HG03159 (cell line): ENCODE results near the gene MED27.

Experiments used
- ATAC-seq: cut with Tn5 transposase; IDR thresholded peaks from one replicate; pipeline ENCODE4 v1.9.1; 2021; ENCODE audit warnings: mild to moderate bottlenecking, moderate library complexity; ENCODE audit not compliant: unreplicated experiment

Gene MED27

DNA sequence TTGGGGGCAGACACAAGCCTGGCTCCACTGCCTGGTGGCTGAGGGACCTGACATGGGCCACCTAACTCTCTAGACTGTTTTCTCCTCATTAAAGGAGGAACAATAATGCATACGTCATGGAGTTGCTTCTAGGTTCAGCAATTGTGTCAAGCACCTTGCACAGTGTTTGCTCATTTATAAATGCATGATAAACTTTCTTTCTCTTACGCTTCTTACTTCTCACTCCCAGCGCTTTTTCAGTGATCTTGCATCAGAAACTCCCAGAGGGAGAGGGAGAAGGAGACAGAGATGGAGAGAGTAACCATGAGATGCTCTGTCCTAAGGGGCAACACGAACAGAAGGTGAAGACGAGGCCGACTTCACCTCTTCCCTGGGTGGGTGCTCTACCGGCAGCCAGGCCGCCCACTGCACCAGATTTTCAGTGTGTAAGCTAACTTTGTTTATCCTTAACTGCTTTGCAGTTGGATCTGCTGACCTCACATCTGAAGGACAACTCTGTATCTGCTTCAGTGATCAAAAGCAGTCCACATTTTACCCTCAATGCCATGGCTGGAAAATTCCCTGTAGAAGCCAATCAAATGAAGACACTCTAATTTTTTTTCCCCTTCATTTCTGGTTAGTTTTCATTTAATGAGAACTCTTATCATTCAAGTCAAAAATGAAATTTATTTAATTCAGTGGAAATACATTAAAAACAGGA is 35.3 kb downstream of the MED27 start:
- no peak for ATAC-seq

DNA sequence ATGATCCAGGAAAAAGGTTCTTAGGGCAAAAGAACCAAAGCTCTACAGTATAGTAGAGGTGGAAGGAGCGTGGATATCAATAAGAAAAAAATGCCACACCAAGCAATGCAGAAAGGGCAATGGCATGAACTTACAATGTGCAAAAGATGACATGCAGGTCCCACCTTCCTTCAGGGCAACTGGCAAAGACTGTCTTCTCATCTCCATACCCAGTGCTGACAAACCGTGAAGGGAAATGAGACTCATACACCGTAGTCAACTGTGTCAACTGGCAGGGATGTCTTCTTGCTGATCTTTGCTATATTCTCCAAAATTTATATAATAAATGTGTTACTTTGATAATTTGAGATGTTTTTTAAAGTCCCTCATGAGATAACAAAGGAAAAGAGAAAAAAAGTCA is 36.0 kb downstream of the MED27 start:
- ATAC-seq: no peak

DNA sequence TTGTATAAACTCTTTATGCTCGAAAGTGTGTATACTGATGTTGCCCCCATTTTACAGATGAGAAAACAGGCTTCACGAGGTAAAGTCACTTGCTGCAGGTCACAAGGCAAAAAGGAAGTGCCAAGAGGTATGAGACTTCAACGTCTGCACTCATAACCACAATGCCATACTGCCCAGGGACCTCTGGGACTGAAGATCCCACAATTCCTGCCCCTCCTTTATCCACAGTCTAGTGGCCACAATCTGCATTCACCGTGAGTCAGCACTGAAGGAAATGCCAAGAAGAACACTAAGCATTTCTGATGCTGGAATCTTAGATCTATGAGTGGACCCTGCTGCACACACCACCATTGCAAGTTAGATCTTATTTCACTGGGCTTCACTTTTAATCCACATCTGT is 37.3 kb downstream of the MED27 start:
- no peak for ATAC-seq

DNA sequence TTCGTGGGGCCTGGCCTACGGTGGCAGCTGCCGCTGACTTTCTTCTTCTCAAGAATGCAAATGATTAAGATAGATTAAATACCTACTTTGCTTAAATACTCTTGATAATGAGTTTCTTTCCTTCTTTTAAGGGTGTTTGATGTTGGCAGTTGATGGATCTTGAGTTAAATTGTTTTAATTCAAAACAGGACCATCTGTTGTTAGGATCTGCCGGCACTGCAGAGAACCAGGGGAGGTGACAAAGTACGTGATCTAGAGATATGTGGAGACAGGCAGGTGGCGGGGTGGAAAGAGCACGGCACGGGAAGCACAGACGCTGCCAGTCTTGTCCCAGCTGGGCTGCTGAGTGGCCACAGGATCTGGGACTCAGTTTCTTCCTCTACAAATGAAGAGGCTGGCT is 37.9 kb downstream of the MED27 start:
- ATAC-seq: no peak

DNA sequence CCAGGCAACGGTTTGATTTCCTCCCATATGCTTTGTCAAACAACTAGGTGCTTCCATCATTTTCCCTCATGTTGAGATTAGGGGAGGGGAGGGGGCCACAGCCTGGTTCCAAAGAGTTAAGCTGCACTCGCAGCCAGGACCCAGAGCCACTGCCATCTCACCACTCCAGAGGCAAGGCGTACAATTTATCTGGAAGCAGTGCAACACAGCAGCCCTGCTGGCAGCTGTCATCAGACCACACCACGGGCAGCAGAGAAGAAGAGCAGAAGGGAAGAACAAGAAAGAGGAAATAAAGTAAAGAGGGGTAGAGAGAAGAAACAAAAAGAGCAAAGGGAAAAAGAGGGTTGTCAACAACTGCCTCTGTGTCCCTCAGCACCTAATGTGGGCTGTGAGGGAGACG is 38.9 kb downstream of the MED27 start:
- ATAC-seq: no peak

DNA sequence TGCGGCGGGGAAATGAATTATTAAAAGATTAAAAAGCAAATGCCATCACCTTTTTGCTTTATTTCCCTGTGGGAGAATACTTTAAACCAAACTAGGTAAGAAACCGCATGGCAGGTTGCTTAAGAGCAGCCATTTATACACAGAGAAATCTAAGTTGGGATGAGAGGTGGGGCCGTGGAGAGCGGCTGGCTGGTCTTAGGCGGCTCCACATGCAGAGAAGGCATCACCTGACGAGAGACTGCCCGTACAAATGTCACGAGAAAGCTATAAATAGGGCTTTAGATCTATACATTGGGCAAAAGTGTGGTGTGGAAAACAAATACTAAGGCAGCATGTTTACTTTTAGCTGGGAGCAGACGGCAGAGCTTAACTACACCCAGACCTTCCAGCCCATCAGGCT is 39.4 kb downstream of the MED27 start:
- no peak for ATAC-seq

DNA sequence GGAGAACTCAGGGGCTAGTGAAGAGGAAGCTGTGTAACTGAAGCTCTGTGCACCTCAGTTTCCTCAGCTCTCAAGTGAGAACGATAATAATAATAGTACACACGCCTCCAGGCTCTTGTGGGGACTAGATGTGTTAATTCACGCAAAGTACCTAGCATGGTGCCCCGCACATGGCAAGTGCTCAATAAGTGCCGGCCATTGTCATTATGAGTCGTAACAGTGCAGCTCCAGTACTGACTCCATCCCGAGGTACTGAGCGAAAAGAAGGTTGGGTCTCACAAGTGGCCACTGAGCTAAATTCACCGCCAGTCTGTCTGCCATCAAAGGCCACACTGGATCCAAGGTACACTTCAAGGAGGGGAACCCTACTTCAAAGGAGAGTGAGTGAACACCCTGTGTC is 40.4 kb downstream of the MED27 start:
- no peak for ATAC-seq

DNA sequence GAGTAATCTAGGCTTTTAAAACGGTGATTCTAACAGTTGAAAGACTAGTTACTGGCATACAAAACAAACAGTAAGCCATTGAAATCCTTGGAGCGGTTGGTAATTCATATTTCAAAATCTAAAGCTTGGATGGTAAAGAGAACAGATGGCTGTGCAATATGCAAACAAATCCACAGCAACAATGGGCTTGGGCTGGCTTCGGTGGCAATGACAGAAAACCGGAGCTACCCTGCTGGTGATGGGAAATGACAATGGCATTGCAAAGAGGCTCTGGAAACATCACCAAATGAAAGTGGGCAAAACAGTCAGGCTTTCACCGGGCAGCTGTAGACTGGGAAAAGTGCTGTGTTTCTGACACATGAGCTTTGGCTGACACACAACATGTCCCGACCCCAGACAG is 42.2 kb downstream of the MED27 start:
- ATAC-seq: no peak

DNA sequence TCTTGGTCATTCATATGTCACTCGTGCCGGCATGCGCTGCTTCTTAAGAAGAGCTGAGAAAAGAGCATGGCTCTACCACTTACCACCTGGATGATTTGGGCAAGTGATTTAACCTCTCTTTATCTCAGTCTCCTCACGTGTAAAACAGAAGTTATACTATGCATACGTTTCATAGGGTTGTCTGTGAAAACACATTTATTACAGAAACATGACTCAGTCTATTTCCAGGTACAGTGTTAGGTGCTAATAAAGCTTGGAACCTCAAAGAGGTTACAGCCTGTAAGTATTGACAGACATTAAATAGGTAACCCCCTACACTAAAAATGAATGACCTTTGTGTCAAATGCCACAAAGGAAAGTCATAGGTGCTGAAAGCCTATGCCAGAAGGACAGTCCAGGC is 43.1 kb downstream of the MED27 start:
- ATAC-seq: no peak

DNA sequence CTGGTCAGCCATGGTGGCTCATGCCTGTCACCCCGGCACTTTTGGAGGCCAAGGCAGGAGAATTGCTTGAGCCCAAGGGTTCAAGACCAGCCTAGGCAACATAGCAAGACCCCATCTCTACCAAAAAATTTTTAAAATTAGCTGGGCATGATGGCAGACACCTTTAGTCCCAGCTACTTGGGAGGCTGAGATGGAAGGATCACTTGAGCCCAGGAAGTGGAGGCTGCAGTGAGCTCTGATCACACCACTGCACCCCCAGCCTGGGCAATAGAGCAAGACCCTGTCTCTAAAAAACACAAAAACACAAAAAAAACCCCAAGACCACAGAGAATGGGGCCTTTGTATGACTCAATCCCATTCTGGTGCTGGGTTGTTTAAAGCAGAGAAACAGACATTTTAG is 44.0 kb downstream of the MED27 start:
- no peak for ATAC-seq

DNA sequence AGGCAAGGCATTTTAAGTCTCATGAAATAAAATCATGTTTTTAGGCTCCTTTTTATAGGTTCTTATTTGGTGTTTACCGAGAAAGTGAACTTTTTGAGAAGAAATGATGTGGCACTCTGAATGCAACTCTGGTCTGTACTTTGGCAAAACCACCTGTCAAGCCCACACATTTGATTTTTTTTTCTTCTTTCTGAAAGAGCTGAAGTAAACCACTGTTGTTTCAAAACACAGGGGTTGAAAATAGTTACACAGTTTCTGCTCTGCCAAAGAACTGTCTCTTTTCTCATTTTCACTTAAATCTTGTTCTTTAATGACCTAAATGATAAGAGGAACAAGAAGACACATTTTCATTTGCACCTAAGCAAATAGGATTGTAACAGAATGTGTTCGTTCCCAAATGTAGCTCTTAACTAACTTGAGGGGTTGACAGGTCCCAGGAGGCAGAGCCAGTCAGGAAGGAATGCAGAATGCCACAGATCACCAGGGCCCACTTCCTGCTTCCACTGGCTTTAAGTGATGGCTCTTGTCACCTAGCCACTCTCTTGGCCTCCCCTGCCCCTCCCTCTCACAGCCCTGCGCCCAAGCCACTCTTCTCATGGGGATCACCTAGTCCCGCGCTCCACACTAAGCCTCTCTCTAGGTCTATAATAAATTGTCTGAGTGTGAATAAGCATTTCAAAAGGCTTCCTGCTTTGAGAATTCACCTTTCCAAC is 47.3 kb downstream of the MED27 start:
- no peak for ATAC-seq

DNA sequence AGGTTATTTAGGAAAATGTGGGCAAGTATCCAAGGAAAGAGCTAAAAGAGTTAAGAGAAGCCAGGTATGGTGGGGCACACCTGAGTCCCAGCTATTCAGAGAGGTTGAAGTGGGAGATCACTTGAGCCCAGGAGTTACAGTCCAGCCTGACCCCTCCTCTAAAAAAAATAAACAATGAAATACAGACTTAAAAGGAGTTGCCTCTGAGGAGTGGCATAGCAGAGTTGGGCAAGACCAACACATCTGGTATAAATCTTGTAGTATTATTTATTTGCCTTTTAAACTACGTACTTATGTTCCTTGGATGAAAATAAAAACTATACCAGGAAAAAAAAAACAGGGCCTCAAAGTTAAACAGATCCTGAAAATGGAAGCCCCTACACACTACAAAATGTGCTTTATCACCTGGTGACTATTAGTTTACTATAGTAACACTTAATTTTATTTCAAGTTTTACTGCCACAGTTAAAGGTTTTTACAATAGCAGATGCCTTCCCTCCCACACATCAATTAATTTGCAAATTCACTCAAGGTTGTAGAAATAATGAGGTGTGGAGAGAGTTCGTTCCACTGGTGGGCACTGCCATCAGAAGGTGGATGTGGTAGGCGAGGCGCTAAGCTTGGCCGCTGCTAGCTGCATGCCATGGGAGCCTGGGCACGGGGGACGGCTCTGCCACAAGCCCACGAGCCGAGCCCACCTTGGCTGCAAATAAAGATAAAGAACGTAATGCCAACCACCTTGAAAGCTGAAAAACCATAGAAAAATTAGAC is 48.0 kb downstream of the MED27 start:
- no peak for ATAC-seq

DNA sequence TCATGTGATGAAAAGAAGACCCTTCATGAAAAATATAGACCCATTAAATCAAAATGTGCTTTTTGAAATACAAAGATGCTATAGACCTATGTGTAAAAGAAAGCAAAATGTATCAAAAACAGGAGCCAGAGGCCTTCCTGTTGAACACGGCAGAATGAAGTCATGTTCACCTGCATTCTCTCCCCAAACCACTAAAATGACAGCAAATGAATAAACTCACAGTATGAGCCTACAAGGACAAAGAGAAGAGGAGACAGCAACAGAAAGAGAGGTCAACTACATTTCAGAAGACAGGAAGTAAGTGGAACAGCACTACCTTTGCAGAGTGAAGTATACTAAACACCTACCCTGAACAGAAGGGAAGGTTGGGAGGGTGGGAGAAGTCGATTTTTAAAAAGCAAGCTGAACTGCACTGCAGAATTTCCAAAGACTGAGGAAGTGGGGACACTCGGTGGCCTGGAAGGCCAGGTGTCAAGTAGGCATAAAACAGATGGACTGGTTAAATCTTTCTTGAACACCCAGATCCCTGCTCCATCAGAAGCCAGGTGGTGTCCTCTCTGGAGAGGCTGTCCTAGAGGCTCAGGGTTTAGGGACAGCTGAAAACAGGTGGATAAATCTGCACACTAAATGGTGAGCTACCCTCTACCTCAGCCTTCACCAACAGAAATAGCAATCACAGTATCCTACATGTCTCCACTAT is 48.9 kb downstream of the MED27 start:
- no peak for ATAC-seq

DNA sequence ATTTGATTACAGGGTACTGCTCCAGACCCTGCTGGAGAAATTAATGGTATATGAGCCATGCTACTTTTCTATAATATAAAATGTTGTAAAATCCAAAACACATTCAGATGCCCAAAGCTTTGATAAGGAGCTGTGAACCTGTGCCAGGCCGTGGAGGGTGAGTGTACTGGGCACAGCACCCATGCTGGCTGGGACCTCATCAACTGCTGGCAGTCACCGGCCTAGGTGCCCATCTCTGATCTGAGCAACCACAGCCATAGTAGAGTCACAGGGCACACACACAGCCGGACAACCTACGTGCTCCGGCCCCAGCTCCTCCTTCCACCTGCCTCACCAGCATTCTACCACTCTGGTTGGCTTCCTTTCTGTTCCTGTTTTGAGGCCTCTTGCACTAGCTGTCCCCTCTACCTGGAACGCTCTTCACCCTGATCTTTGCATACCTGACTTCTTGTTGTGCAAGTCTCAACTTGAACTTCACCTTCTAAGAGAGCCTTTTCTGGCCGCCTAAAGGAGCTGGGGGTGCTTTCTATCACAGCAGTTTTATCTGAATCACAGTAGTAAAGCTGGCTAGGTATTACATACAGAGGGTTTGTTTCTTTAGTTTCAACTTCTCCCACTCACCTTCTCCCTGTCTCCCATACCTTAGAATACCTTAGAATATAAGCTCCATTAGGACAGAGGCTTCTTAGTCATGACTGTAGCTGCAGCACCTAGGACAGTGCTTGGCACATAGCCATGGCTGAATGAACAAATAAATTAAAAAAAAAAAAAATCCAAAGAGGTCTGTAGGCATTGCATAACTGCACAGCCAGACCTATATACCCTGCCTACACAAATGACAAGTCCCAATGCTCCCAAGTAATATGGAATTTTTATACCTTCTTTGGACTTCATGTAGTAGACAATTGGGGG is 51.7 kb downstream of the MED27 start:
- no peak for ATAC-seq

DNA sequence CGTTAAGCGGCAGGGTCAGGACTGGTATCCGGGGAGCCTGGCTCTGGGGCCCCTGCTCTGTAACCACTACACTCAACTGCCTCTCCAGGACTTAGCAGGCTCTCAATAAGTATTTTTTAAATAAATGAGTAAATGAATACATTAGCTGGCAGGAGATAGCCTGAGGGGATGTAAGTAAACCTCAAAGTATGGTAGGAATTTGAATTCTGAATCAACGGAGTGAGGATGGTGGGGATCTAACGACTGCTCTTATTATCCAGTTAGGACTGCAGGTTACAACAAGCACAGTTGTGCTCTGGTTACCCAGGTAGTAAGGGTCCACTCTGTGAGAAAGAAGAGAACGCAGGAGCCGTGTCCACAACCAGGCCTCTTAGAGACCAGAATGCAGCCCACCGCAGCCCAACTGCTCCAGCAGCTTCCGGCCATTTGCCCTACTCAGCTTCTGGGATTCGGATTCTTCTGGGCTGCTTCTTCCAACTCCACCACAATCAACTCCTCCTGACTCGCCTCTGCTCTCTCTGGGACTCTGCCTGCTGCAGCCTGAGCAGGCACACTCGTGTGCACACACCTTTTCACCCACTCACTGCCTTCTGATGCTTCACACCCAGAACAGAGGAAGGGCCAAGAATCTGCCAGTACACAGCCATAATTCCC is 52.6 kb downstream of the MED27 start:
- no peak for ATAC-seq

DNA sequence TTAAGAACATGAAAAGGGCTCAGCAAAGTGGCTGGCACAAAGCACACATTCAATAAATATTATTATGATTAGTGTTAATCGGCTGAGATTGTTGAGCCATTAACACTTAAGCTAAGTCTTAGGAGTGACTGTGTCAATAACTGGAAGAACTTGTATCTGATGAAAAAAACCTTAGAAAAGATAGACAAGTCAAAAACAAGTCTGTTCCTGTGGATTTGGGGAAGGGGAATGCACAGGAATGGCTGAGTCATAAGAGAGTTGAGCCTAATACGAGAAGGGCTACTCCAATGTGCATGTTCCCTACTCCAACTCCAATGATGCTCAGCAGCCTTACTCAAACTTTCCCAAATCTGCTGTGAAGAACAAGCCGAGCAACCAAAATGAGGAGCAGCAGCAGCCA is 53.9 kb downstream of the MED27 start:
- no peak for ATAC-seq

DNA sequence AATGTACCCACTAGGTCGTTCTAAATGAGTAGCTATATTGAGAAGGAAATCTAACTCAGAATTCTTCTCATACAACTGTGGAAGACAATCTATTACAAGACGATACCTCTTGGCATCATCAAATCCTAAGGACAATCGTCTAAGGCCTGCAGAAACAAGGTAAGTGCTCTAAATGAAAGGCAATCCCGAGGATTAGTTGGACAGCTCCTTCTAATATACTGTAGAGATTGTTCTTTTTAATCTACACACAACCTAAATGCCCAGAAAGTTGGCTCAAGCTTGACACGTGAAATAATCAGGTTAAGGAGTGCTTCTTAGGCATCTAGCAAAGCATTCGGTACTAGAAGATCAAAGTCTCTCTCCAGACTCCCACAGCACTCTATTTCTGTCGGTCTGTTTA is 55.1 kb downstream of the MED27 start:
- no peak for ATAC-seq

DNA sequence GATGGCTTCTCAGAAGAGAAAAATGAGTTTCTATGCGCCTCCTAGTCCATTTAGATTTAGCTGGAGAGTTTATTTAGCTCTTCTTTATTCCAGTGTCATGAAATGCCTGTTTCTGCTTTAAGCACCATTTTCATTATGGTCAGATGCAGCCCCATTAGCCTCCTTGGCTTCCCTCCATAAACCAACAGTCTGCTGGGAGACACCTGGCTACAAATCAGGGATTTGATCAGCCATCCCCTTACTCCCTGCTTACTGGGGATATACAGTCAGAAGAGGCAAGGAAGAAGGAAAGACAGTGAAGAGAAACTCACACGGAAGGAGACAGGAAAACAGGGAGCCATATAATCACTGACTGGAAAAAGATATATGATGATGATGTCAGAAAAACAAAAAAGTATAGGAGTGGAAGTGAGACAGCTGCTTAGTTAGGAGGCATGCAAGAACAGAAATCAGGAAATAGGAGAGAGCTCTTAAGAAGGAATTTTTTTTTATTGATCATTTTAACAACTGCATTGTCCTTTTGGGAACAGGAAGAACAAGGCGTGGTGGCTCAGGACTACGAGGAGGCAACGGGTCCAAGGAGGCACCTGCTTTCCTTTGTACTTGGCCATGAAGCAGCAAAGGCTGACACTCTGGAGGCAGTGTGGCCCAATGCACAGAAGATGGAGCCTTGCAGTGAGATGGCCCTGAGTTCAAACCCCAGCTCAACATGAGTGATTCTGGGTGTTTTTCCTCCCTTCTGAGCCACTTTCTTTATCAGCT is 56.1 kb downstream of the MED27 start:
- ATAC-seq: no peak

DNA sequence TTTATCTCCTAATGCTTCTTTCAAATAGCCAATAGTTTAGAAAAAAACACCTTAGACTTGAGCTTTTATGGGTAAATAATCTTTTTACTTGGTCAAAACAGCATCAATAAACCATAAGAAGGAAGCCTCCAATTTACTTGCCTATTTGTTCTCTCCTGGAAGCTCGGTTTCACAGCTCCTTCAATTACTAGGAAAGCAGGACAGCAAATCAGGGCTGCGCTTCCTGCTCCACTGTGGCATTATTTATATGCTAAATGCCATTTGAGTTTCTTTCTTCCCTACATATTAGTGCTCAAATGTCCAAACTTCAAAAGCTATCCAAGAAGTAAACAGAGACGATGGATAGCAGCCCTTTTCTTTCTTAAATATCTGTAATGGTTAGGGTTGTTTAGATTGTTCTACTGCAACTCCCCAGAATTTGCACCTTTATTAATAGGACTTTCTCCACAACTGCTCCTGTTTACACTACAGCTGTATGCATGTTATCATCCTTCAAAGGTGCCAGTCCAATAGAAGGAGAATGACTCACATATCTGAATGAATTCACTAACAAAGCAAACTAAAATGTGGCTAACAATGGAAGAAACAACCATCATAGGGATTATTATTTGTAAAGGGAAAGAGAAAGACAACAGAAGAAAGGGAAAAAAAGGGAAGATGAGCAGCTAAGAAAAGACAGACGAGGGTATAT is 58.7 kb downstream of the MED27 start:
- ATAC-seq: no peak
